ENCODE measurements around the gene ZNF444.

- TF ChIP-seq CTCF (IDR thresholded peaks at IDR 0.05), result no peak
- peak in 2 of 3 donors; percentile 80 to 81 for TF ChIP-seq POLR2A (IDR thresholded peaks at IDR 0.05)
These were observed at the start of gene ZNF444 for GRCh38 chr19:56140583-56141416.

Data from body of pancreas (tissue), 4 donors.